A673 (cell line): ENCODE data around the gene CAPN7. TPM values are rescaled to one million over a fixed set of nuclear protein-coding genes. Genes with fewer than 3 reads are reported as not detected.
"Not testable (repeated sequence)": the region's sequence is repeated elsewhere in the genome, so short reads cannot be mapped to it uniquely, and the experiment has no call there.

ENCODE experiments used
- BruUV-seq: library from RNA; stranded (reverse); fragments of 400-500 nt; replicated peaks from 2 replicates; lab custom pipeline; 2021; lab: Mats Ljungman, UMichigan
- CTCF ChIA-PET: fragments of 300-600 bp; sonication (Branson Sonifier 250); formaldehyde crosslinking; loops from one replicate; lab custom pipeline; 2022; ENCODE audit warnings: antibody characterized with exemption; lab: Charles Lee
- POLR2A ChIA-PET: fragments of 300-600 bp; sonication (Branson Sonifier 250); formaldehyde crosslinking; loops from one replicate; lab custom pipeline; 2022; ENCODE audit warnings: antibody characterized with exemption; ENCODE audit not compliant: low non-redundant PET; lab: Charles Lee
- DNase-seq: peaks from one replicate; pipeline ENCODE4 v3.0.0-alpha.2; 2015; ENCODE audit warnings: low spot score
- H3K27ac ChIP-seq: fragments of 200-600 bp; sonication (generic); 2 replicates; pipeline ENCODE4 v1.5.1; 2016; ENCODE audit warnings: mixed run types, low read depth, mild to moderate bottlenecking, mixed read lengths, antibody characterized with exemption, low read length; ENCODE audit not compliant: poor library complexity, severe bottlenecking
- H3K27me3 ChIP-seq: fragments of 200-600 bp; sonication (generic); replicated peaks from 2 replicates; pipeline ENCODE4 v1.6.1; 2017; ENCODE audit warnings: mixed run types, low read depth, mild to moderate bottlenecking, mixed read lengths, antibody characterized with exemption, low read length; ENCODE audit not compliant: insufficient read depth, poor library complexity
- H3K36me3 ChIP-seq: fragments of 200-600 bp; sonication (generic); 2 replicates; pipeline ENCODE4 v1.6.1; 2016; ENCODE audit warnings: mixed run types, mild to moderate bottlenecking, mixed read lengths, antibody characterized with exemption, low read length; ENCODE audit not compliant: insufficient read depth, poor library complexity, severe bottlenecking
- H3K4me1 ChIP-seq: fragments of 200-600 bp; sonication (generic); 2 replicates; pipeline ENCODE4 v1.6.1; 2017; ENCODE audit warnings: mixed run types, mild to moderate bottlenecking, mixed read lengths, antibody characterized with exemption, low read length; ENCODE audit not compliant: insufficient read depth, poor library complexity, severe bottlenecking
- H3K4me3 ChIP-seq: fragments of 200-600 bp; sonication (generic); 2 replicates; pipeline ENCODE4 v1.5.1; 2016; ENCODE audit warnings: low read depth, mixed run types, mild to moderate bottlenecking, mixed read lengths, low read length; ENCODE audit not compliant: poor library complexity, severe bottlenecking
- H3K9me3 ChIP-seq: fragments of 200-600 bp; sonication (generic); 2 replicates; pipeline ENCODE4 v1.6.1; 2016; ENCODE audit warnings: mixed run types, low read depth, mild to moderate bottlenecking, mixed read lengths, antibody characterized with exemption, low read length; ENCODE audit not compliant: poor library complexity, severe bottlenecking
- EZH2 ChIP-seq: fragments of 200-600 bp; sonication (generic); IDR thresholded peaks from 2 replicates; pipeline ENCODE4 v1.6.1; 2017; ENCODE audit warnings: borderline replicate concordance, low read depth, mild to moderate bottlenecking, mixed read lengths, antibody characterized with exemption, low read length; ENCODE audit not compliant: poor library complexity, severe bottlenecking
- intact Hi-C: fragments of 100-400 bp; cut with micrococcal nuclease; formaldehyde crosslinking; loops from one replicate; pipeline ENCODE4 v1.10.0; 2022; ENCODE audit not compliant: unreplicated experiment
- total RNA-seq: library from RNA; stranded (reverse); gene quantifications from 2 replicates; pipeline ENCODE4 v1.2.3, GENCODE V29; 2021
- TF ChIP-seq, protein P1 (sequence below): fragments of 300-800, 200-600 bp; sonication (generic); conservative IDR thresholded peaks from 2 replicates; pipeline ENCODE4 v1.5.1; 2017; ENCODE audit warnings: low read depth, mild to moderate bottlenecking, antibody characterized with exemption, low read length, moderate library complexity, mixed read lengths

CAPN7 gene
- total RNA-seq, 1 experiment from 2014 or later, result 38.6 TPM

DNA sequence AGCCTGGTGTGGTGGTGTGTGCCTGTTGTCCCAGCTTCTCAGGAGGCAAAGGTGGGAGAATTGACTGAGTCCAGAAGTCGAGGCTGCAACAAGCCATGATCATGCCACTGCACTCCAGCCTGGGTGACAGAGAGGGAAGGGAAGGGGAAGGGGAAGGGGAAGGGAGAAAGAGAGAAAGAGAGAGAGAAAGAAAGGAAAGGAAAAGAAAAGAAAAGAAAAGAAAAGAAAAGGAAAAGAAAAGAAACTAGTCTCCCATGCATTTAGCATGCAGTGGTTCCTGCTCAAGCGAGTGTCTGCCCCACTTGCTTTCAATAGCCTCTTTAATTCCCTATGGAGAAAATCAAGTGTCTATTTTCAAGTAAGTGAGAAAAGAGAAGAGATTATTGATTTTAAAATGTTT, 20.6 kb upstream of the CAPN7 start:
- no peaks in the 10 kb centered on the region for H3K36me3 ChIP-seq
- POLR2A ChIA-PET, result no interaction called here
- no peaks in the 10 kb centered on the region for H3K9me3 ChIP-seq
- TF ChIP-seq, protein P1, sequence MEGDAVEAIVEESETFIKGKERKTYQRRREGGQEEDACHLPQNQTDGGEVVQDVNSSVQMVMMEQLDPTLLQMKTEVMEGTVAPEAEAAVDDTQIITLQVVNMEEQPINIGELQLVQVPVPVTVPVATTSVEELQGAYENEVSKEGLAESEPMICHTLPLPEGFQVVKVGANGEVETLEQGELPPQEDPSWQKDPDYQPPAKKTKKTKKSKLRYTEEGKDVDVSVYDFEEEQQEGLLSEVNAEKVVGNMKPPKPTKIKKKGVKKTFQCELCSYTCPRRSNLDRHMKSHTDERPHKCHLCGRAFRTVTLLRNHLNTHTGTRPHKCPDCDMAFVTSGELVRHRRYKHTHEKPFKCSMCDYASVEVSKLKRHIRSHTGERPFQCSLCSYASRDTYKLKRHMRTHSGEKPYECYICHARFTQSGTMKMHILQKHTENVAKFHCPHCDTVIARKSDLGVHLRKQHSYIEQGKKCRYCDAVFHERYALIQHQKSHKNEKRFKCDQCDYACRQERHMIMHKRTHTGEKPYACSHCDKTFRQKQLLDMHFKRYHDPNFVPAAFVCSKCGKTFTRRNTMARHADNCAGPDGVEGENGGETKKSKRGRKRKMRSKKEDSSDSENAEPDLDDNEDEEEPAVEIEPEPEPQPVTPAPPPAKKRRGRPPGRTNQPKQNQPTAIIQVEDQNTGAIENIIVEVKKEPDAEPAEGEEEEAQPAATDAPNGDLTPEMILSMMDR, result no peak
- no peak for TF ChIP-seq EZH2
- no peak overlapping the region for H3K27ac ChIP-seq
- CTCF ChIA-PET, result no interaction called here
- intact Hi-C loops, result no loop called here
- no peak overlapping the region for H3K4me3 ChIP-seq
- no peaks in the 10 kb centered on the region for H3K4me1 ChIP-seq
- no peak for DNase-seq
- BruUV-seq, result no TSS peak
- peaks cover 18% of the 10 kb centered on the region for H3K27me3 ChIP-seq

DNA sequence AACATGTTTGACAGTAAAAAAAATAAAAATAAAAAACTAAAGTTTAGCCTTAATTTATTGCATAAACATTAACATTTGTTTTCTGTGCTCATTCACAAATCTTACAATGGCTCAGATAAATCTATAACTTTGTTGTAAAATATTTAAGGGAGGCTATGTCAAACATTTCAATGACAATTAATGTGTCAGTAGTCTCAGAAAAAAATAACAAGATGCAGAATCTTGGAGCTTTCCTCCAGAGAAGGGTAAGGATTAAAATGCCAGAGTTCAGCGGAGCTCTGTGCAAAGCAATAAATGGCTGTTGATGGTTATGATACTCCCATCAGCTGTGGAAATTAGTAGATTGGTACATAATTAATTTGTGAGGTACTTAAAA, 20.0 kb upstream of the CAPN7 start:
- Histone ChIP-seq H3K4me1 (no peaks in the 10 kb centered on the region), H3K4me3 (no peak overlapping the region), H3K27ac (no peak overlapping the region), H3K9me3 (no peaks in the 10 kb centered on the region), H3K36me3 (no peaks in the 10 kb centered on the region), H3K27me3 (peaks cover 11% of the 10 kb centered on the region)
- no peak for DNase-seq
- intact Hi-C loops, result no loop called here
- TF ChIP-seq EZH2, result no peak
- TF ChIP-seq, protein P1, result no peak
- POLR2A ChIA-PET, result no interaction called here
- no TSS peak for BruUV-seq
- CTCF ChIA-PET, result no interaction called here

GRCh38 chr3:15186477-15187164, 19.4 kb upstream of the CAPN7 start:
- DNase-seq, intact Hi-C loops, H3K27ac ChIP-seq, H3K4me1 ChIP-seq, POLR2A ChIA-PET, H3K27me3 ChIP-seq, H3K9me3 ChIP-seq, CTCF ChIA-PET, H3K36me3 ChIP-seq, BruUV-seq, H3K4me3 ChIP-seq: not testable (repeated sequence)
